Activated CD4-positive, CD25-positive, alpha-beta regulatory T cell treated with anti-CD3 and anti-CD28 coated beads, Interleukin-2, amount 50 U/mL, for 72 hours (primary cell): ENCODE measurements around the gene JPH2.

Experiments used
- DNase-seq: peaks from one replicate; pipeline ENCODE4 v3.0.0; 2021

The JPH2 gene

DNA sequence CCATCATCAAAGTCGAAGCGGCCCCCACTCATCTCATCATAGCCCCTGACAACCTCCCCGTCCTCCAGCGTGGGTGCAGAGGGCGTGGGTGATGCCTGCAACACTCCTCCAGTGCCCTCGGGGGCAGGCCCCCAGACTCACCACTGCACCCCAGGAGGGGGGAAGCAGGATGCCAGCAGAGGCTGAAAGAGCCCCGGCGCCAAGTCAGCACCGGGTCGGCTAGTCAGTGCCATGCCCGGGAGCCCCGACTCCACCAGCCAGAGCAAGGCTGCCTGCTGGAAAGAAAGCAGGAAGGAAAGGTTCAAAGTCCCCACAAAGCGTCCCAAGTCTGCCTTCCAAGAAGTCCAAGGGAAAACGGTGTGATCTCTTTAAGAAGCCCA lies 324 bp downstream of the JPH2 start:
- DNase-seq, result no peak

DNA sequence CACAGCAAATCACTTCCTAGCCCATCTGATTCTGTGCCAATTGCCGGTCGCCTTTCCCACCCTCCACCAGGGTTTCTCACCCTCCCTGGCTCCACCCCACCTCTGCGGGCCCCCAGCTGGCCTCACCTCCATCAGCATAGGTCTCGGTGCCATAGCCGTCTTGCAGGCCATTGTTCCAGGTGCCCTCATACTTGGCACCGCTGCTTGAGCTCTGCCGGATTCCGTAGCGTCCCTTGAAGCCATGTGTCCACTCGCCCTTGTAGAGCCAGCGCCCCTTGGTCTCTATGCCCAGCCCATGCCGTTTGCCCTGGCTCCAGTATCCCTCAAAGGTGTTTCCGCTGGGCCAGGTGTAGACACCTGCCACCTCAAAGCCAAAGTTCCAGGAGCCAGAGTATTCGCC lies 787 bp downstream of the JPH2 start:
- no peak for DNase-seq

DNA sequence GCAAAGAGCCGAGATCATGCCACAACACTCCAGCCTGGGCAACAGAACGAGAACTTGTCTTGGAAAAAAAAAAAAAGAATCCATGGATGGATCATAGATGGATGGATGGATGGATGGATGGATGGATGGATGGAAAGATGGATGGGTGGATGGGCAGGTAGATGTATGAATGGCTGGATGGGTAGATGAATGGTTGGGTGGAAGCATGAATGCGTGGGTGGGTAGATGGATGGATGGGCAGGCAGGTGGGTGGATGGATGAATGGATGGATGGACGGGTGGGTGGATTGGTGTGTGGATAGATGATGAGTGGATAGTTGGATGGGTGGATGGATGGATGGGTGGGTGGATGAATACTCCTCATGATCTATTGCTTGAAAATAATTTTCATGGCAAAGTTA lies 1.4 kb downstream of the JPH2 start:
- DNase-seq, result no peak

DNA sequence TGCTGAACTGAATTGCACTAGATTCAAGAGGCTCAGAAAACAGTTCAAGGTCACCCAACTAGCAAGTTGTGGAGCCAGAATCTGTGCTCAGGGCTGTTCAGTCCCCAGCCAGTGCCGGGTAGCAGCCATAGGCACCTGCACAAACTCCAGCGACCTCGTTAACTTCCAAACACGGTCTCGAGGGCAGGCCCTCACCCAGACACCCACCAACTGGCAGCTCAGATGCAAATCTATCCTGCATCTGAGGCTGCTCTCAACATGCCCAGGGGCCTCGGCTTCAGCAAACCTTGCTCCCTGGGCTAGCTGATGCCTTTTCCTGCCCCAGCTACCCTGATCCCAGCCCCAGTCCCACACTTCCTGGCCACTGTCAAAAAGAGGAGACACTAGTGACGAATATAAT lies 3.7 kb downstream of the JPH2 start:
- DNase-seq, result no peak

DNA sequence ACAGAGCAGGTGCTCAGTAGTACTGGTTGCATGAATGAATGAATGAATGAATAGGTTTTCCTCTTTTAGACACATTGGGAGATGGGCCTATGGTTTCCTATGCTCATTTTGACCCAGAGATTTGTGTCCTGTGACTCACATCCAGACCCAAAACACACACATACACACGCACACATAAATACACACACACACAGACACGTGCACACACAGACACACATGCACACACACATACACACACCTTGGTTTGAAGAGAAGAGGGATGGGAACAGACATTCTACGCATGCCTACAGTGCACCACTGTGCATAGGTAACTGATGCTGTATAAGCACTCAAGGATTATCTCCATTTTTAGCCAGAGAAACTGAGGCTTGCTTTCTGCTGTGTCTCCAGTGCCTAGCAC lies 4.1 kb downstream of the JPH2 start:
- no peak for DNase-seq

DNA sequence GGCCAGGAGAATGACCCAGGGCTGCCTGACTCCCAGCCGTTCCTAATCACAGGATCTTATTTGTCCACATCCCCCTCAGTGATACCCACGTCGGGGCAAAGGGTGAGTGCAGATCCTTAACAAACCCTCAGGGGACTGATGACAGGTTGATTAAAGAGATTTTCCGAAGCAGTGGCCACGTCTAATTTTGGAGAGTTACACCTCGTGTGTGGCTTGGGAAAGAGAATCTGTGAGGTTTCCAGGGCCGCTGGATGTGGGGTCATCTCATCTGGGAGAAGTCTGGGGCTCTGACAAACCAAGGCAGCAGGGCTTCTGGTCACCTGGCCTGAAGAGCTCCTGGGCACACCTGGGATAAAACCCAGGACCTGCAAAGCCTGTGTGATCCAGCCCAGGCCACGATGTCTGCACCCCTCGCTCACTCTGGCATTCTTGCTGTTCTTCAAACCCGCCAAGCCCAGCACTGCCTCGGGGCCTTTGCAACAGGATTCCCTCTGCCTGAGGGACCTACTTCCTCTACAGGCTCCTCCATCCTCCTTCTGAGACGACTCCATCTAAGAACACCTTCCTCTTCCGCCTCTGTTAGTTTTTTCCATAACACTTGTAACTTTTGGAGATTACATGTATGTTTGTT lies 4.7 kb downstream of the JPH2 start:
- DNase-seq, result no peak

DNA sequence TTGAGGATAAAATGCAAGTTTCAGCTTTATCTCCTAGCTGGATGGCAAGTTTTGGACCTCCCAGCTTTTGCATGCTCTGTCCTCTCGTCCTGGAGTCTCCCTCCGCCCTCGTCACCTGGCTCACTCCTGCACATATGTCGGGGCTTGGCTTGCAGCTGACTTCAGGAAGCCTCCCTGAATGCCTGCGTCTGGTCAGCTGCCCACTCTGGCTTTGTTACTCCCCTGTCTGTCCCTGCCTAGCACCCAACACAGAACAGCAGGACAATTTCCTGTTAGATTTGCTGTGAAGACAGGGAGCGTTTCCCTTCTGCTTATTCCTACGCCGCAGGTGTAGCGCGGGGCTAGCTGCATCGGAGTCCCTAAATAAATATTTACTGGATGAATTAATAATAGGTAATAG lies 5.4 kb downstream of the JPH2 start:
- no peak for DNase-seq

DNA sequence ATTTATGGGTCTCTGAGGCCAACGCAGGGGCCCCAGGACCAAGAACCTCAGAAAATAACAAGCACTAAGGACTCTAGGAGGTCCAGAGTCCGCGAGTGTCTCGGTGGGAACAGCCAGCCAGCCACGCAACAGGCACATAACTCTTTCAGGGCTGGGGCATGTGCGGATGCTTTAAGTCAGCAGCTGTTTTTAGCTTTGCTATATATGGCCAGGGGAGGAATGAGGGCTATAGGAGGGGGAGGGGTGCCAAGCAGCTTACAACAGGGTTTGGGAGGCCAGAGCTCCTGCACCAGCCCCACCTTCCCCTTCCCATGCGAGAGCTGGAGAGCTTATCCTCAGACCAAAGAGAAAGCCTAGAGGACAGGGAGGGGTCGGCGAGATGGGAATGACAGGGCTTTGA lies 6.2 kb downstream of the JPH2 start:
- no peak for DNase-seq

DNA sequence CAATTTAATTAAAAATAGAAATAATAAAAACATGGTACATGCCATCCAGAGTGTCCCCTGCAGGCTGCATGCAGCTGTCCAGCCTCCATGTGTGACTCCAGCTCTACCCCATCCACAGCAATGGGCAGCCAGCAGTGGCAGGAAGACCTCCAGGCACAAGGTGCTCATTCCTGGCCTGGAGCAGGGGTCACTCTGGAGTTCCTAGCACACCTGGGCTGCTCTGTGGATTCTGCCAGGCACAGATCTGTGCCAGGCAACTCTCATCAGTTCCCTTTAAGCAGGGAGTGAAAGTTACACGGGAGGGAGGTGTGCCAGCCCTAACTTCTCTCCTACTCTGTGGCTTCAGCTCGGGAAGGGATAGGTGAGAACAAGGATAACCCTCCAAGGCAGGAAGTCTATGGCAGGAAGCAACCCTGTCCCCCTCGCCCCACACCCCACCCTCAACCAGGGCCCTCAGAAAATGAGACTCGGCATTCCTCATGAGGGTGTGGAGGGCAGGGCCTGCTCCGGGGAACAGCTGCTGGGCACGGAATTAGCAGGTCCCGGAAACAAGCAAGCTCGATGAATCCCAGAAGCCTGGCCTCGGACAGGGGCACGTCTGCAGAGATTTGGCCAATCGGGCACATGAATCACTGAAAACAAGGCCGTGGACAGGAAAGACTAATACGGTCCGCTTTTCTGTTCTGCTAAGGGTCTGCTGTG lies 10.0 kb downstream of the JPH2 start:
- no peak for DNase-seq

DNA sequence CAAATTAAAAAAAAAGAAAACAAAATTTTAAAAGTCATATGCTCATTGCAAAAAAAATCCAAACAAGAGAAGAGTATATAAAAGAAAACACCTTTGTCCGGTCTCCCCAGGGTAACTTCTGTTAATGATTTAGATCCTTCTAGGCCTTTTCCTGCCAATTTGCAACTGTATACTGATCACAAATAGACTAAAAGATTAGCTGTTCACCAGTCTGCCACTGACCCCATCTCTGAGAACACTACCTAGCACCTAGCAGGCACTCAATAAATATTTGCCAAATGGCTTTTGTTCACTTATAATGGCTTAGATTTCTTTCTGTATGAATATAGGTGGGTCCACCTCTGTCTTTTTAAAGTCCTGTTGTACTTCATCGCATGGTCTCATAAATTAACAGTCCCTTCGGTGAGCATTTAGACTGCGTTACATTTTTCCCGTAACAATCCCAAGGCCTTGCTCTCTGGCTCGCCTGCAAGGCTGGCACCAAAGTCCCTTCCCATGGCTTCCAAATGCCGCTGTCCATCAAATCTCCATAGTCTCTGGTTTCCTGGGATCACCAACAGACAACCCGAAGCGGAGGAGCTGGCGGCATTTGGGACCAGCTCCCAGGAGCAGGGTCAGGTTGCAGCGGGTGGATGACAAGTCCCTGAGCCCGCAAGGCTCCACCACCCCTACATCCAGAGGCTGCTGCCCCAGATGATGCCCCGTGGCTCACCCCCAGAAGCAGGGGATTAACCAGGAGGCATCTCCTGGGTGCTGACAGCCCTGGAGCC lies 11.8 kb downstream of the JPH2 start:
- DNase-seq, result no peak

DNA sequence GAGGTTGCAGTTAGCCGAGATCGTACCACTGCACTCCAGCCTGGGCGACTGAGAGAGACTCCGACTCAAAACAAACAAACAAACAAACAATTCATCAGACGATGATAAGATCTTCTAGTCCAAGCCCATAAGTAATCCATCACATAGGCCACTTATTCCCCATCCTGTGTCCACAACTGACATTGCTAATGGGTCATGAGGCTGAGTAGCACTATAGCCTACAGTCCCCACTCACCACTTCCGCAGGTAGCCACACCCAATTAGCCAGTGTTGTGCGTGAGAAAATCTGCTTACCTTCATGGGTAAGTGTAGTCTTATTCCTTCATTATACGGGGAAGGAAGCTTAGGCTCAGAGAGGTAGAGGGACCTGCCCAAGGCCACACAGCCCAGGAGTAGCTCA lies 13.1 kb downstream of the JPH2 start:
- DNase-seq, result no peak

DNA sequence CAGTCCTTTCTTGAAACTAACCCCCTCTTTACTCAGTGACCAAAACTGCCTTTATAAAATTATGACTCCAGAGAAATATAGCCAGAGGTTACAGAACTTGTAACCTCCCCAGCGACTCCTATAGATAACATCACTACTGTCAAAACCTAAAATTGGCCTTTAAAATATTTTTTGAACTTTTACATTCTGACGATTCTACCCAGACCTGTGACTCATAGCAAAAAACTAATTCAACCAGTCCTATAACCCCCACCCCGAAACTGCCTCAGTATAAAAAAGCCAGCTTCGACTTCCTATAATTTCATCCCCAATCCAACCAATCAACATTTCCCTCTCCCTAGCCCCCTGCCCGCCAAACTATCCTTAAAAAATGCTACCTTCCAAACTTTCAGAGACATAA lies 13.9 kb downstream of the JPH2 start:
- DNase-seq, result no peak

DNA sequence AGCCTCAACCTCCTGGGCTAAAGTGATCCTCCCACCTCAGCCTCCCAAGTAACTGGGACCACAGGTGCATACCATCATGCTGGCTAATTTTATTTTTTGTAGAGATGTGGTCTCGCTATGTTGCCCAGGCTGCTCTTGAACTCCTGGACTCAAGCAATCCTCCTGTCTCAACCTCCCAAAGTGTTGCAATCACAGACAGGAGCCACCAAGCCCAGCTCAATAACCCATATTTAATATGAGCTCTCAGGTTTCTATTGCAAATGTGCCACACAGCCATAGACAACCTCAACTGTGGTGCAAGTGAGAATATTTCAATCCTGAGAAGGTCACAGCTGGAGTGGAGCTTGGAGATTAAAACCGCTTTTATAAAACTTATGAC lies 14.4 kb downstream of the JPH2 start:
- DNase-seq, result no peak

DNA sequence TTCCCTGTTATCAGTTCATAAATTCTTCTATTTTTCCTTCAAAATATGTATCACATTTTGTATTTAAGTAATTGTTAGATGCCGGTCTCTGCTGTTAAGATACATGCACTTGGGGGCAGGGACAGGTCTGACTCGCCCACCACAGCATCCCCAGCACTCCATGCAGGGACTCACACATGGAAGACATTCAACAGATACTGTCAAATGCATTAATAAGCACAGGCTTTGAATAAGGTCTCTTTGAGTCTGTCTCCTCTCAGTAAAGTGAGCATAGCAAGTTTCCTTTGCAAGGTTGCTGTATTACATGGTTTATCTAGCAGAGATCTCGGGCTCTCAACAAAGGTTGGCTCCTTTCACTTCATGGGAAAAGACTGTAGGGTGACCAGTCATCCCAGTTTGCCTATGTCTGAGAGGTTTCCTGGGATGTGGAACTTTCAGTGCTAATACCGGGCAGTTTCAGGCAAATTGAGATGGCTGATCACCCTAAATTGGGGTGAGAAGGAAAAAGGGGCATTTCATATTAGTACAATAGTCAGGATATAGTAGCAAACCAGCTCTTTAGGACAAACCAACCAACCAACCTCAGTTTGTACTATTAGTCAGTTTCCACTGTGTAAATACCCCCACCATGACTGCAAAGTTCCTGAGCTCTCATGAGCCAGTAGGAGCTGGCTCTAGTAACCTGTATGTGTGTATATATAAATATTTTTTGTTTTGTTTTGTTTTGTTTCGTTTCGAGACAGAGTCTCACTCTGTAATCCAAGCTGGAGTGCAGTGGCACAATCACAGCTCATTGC lies 15.0 kb downstream of the JPH2 start:
- DNase-seq, result no peak

DNA sequence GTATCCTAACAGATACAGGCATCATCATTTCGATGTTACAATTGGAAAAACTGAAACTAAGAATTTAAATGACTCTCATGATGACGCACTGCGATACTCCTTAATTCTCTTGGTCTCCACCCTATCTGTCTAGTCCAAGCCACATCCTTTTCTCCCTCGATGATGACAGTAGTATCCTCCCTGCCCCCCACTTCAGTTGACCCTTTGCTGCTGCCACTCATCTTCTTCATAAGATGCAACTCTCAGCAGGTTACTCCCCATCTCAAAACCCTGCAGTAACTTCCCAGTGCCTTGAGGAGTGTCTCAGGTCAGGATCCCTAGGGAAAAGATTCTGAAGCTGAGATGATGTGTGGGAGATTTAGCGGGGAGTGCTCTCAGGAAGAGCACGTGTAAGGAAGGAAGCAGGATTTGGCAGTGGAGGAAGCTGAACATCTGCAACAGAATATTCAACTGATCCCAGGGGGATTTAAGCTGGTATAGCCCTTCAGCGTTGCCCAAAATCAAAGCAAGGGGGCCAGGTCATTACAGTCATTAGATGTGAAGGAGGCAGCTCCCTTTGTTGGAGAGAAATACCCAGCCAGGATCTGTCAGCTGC lies 16.1 kb downstream of the JPH2 start:
- no peak for DNase-seq

DNA sequence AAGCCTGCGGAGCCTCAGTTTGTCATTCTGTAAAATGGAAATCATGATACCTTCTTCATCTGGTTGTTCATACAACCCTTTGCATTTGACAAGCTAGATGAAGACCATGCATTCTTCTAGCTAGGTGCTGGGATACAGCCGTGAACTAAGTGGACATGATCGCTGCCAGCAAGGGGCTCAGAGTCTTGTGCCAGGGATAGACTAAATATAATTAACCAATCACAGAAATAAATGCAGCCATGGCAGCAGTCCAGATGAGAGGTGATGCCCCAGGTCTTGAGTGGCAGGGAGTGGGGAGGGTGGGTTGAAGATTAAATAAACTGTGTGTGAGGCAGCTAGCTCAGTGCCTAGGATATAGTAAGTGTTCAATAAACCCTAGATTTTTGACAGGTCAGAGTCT lies 19.3 kb downstream of the JPH2 start:
- no peak for DNase-seq

DNA sequence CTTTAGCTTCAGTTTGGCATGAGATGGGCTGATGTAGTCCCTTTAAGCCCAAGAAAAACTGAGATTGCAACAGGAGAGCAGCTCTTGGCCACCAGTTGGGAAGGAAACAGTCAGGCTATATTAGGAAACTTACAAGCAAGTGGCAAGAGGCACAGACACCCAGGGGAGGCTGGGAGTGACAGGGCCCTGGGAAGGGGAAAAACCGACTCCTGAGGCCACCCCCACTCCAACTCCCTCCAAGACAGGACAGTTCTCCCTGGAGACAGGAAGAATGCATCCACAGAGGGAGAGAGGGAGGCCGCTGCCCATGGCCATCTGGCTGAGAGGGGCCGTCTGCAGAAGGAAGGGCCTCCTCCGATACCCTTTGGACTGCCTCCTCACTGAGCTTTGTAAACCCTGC lies 20.5 kb downstream of the JPH2 start:
- DNase-seq, result no peak

DNA sequence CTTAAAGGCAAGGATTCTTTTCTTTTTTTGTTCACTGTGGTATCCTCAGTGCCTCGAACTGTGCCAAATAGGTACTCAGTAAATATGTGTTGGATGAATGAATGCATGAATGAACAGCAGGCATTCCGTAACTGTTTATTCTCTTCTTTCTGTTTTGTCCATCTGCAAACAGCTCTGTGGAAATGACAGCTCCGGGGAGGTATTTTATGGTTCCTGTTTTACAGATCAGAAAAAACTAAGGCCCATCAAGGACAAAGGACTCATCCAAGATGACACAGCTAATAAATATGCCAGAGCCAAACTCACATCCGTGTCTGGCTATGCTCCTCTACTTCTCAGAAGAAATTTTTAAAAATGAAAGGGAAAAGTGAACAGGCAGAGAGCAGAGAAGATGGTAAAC lies 21.0 kb downstream of the JPH2 start:
- DNase-seq, result no peak

DNA sequence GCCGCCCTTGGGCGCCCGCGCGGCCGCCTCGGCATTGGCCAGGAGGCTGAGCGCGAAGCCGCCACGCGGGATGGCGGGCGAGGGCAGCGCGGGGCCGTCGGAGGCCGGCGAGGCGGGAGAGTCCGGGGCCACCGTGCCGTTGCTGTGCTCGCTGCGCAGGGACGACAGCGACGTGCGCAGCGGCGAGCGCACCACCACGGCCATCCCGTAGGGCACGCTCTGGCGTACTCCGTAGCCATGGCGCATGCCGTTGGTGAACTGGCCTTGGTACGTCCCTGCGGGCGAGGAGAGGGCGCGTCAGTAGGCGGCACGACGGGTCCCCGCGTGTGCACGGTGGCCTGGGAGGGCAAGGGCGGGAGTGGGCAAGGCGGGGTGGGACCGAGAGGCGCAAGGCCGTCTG lies 26.9 kb downstream of the JPH2 start:
- no peak for DNase-seq

DNA sequence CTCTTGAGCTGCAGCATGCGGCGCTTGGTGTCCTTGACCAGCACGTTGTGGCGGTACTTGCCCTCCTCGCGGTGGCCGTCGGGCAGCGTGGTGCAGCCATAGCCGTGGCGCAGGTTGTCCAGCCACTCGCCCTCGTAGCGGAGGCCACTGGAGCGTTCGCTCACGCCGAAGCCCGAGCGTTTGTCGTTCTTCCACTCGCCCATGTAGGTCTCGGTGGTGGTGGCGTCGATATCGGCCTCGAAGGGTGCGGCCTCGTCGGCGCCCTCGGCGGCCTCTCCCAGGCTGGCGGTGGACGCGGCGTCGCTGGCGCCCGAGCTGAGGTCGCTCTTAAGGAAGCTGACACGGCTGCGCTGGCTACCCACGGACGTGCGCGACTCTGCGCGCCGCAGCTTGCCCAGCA lies 27.3 kb downstream of the JPH2 start:
- no peak for DNase-seq

DNA sequence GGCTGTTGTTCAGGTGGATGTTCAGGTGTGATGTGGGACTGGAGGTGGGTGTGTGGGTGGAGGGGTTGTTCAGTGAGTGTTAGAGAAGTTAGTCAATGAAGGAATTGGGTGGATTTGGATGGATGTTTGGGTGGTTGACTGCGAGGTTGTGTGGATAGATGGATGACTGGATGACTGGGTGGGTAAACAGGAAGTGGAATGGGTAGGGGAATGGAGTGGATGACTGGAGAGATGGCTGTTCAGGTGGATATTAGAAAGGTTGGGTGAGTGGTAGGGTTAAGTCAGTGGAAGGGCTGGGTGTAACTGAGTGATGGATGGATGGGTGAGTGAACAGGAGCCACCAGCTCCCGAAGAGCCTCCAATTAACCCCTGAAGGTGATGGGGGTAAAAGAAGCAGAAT lies 27.9 kb downstream of the JPH2 start:
- no peak for DNase-seq

DNA sequence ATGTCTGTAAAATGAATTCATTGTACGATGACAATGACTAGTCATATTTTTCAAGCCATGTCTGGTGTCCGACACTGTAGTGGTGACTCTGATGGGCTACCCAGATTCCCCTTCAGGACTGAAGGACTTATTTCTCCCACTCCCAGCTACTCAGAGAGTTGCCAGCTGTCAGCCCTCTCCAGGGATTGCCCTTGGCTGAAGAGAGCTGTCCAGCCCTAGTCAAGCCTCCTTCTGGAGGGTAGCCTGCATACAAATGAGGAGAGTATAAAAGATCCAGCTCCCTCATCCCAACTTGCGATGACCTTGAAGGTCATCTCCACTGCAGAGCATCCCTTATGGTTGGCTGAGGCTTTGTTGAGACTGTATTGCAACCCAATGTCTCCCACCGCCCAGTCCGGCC lies 29.9 kb downstream of the JPH2 start:
- DNase-seq, result no peak

DNA sequence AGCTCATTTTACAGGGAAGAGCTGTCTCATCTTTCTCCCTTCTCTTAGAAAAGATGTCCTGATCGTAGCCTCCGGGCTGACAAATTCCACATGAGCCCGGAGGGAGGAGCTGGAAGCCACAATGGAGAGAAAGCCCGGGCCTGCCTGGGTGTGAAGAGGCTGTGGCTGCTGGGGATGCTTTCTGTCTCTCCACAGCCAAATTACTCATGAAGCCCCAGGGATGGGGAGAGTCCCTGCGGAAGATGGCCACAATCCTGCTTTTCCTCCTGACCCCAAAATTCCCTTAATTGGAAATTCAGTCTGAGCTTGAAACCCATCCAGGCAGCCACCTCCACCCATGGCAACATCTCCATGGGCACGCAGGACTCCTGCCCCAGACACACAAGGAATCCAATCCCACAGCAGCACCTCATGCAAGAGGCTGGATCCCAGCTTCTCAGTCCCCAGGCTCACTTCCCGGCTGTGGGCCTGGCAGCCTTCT lies 32.4 kb downstream of the JPH2 start:
- no peak for DNase-seq
